Activated T-cell treated with anti-CD3 and anti-CD28 coated beads, Interleukin-2, amount 50 U/mL, for 1 hour (primary cell): ENCODE data around the gene MYO16.

Experiments
- DNase-seq: peaks from one replicate; pipeline ENCODE4 v3.0.0-alpha.2; 2020

The MYO16 gene

GRCh38 chr13:108629181-108629752 is at the start of gene MYO16:
MYO16 (plus strand) TSS chr13:108629611; CDS start chr13:108629845, 234 bp downstream.
- DNase-seq = no peak

GRCh38 chr13:108586826-108587225 is 42.6 kb upstream of the MYO16 start:
- no peak for DNase-seq

DNA sequence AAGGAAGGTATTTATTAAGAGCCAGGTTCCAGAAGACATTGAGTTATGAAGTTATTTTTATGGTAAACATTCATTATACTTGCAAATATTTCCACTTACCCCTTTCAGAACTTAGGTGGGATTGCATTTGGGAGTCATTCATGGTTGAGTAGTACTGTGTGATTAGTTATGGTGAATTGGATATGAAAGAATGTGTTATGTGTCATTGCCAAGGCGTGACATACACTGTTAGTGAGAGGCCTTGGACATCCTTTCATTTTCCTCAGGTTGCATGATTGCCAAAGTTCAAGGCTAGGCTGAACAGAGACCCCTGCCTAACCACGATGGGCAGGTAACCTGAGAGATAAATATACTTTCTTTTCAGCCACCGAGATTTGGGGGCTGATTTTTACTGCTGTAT is 40.9 kb upstream of the MYO16 start:
- no peak for DNase-seq

- no peak for DNase-seq
Measured at GRCh38 chr13:108594153-108594552, 35.3 kb upstream of the MYO16 start.

GRCh38 chr13:108595436-108596274 is 33.8 kb upstream of the MYO16 start:
- no peak for DNase-seq

DNA sequence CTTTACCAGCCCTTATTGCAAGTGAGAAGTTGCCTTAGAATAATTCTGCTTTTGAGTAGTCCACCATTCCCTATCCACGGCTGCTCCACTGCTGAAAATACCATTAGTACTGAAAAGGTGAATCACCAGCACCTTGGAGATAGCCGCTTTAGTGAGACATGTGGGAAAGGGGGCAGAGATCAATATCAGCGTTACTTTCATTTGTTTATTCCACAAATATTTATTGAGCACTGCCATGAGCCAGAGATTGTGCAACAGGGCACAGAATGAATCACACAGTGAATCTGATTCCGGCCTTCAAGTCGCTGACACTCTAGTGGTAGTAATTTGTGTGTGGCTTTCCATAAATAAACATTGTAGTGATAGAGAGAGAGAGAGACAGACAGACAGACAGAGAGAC is 31.5 kb upstream of the MYO16 start:
- no peak for DNase-seq

- no peak for DNase-seq
Measured at GRCh38 chr13:108606424-108606823, 23.0 kb upstream of the MYO16 start.

DNA sequence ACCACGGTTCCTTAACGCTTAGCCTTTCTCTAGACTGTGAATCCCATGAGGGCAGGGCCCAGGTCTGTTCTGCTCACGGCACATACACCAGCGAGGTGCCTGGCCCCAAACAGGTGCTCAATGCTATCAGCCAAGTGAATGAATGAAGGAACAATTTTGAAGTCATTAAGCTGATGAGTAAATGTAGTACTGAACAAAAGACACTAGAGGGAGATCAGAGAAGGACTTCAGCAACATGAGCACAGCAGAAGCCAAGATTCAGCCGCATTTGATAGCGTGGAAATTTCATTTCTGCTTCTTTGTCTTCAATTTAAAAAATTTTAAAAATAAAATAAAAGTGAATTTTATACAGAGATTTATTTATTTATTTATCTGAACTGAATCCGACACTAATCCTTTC is 20.1 kb upstream of the MYO16 start:
- no peak for DNase-seq

DNA sequence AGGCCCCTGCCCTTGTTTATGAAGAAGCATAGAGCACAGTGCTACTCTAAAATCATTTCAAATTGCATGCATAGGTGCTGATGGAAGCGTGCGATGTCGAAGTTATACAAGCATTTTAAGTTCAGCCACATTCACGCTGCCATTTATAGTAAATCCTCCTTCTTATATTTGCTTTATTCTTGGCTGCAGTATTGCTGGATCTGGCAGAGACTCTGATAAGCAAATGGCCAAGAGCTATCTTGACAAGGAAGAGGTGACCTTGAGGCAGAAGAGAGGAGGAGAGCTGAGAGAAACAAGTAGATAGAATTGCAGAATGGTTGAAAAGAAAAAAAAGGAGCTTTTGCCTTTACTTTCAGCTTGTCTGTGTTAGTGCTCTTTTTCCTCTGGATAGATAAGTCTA is 18.9 kb upstream of the MYO16 start:
- DNase-seq = no peak

DNA sequence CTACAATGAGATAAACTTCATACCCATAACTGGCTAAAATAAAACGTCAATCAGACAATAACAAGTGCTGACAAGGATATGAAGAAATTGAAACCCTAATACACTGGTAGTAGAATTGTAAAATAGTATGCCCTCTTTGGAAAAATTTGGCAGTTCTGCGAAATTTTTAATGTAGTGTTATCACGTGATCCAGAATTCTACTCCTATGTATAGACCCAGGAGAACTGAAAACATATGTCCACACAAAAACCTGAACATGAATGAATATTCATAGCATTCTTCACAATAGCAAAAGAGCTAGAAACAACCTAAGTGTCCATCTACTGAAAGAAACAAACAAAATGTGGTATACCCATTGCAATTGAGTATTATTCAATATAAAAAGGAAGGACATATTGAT is 14.2 kb upstream of the MYO16 start:
- no peak for DNase-seq

- no peak for DNase-seq
Measured at GRCh38 chr13:108618233-108618632, 11.2 kb upstream of the MYO16 start.

DNA sequence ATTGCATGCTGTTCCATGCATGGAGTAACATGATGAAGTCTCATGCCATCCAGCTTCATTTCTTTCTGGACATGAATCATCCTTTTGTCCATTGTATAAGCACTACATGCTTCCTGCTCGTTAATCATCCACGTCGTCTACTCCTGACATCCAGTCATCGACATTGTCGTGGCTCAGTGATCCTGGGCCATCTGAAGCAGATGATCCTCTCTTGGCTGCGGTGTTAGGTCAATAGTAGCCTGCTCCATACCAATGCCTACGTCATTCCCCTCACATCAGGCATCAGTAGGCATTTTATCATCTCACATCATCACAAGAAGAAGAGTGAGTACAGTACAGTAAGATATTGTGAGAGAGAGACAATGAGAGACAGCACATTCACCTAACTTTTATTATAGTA is 7.9 kb upstream of the MYO16 start:
- no peak for DNase-seq

DNA sequence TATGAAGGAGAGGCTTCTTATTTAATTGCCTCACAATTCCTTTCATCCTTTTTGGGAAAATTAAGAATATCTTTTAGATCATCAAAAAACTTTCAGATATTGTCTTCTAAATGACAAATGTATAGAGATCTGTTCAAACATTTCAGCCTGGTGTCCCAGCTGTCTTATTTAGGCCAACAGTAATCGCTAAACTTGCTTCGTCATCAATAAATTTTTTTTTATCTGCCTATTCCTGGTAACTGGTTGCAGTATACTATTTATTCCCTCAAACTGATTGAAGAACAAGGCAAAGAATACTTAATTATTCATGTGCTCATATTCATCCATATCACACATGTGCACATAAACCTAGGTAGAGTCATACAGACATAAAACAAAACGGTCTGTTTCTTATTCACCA is 5.3 kb upstream of the MYO16 start:
- DNase-seq = no peak

- DNase-seq = no peak
Measured at GRCh38 chr13:108624979-108625378, 4.4 kb upstream of the MYO16 start.

DNA sequence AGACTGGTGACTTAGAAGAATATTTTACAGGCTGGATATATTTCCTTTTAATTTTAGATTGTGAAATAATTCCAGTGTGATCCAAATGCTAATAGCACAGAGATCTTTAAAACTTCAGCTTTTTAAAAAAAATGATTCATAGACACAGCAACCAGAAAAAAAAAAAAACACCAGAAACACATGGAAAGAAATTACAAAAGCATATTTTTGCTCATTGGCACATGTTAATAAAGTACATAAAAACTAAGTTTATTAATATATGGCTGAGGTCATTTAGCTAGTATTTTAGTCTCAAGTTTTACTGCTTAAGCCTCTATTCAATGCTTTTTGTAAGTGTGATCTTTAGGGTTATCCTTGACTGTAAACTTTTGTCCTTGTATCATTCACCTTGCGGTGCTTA is 577 bp downstream of the MYO16 start:
- DNase-seq = no peak

DNA sequence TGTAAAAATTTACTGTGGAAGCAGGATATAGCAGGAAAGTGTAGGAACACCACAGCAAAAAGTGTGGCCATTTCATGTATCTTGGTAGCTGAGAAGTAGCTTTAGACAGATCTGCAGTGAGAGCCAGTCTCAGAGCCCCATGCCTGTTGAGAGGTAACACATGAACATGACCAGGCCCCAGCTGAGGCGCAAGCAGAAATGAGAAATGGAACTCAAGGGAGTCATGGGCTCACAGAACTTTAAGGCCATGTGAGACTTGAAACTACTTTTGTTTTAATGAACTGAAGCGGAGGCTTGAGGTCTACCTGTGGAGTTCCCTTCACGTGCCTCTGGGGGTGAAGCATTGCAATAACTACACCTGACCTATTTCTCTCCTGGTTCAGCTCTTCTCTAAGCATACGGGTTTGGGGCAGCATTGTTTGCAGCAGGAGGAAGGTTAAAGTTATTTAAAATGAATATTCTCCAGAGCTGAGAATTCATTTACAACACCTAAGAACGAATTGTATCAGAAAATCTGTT is 3.3 kb downstream of the MYO16 start:
- no peak for DNase-seq

DNA sequence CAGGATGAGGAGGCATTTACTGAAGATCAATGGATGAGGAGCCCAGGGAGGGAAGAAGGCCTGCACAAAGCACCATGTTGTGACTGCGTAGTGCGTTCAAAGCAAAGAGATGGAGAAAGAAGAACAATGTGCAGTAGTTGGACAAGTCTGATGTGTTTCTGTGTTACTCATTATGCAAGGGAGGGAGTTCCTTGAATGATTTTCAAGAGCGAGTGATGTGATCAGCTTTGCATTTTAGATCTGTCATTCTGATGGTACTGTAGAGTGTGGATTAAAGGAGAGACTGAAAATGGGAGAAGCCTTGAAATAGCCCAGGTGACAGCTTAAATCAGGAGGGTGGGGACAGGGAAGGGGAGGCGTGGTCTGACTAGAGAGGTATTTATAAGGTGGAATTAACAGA is 9.5 kb downstream of the MYO16 start:
- DNase-seq = no peak

DNA sequence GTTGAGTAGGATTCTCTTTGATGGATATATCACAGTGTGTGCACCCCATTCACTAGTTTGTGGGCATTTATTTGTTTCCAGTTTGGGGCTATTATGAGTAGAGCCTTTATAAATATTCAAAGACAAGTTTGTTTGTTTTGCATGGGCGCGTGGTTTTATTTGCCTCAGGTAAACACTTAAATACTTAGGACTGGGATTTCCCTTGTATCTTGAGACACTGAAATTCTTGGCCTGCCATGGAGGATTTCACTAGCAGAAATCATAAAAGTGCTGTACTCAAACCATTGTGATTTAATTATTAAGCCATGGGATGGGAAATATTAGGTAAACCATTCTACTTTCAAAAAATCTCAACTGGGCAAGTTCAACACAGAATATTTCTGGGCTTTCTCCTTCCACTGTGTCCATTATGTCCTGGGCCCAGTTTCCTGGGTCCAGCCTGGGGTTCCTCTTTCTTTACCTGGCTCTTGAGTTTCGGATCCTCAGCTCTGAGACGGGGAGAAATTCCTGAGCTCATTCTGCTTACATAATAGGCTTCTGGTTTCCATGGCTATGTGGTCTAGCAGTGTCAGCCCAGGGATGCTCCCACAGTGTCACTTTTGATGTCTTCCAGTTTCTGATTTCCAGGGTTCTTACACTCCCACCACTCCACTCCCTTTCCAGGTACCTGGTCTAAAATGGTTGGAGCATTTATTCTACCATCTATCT is 14.4 kb downstream of the MYO16 start:
- no peak for DNase-seq

- DNase-seq = no peak
Measured at GRCh38 chr13:108645376-108645775, 16.0 kb downstream of the MYO16 start.

- DNase-seq = no peak
Measured at GRCh38 chr13:108650271-108650670, 20.9 kb downstream of the MYO16 start.

- no peak for DNase-seq
Measured at GRCh38 chr13:108656742-108657141, 27.3 kb downstream of the MYO16 start.

- DNase-seq = no peak
Measured at GRCh38 chr13:108657519-108657918, 28.1 kb downstream of the MYO16 start.

GRCh38 chr13:108662528-108662927 is 33.1 kb downstream of the MYO16 start:
- DNase-seq = no peak

GRCh38 chr13:108663710-108664109 is 34.3 kb downstream of the MYO16 start:
- DNase-seq = no peak
